Kidney (tissue), 14 donors: Measurements from ENCODE around the gene CDV3. TPM values are rescaled to one million over a fixed set of nuclear protein-coding genes. Genes with fewer than 3 reads are reported as not detected.

Experiments used
- DNase-seq, 5 donors: peaks; one replicate each; pipeline ENCODE4 v3.0.0-alpha.2; 2013 to 2020
- FAIRE-seq: peaks from 2 replicates; lab custom pipeline; 2012; peaks lifted over from hg19 to GRCh38; lab: Jason Lieb, UNC
- H3K27ac ChIP-seq, 2 donors: one replicate each; pipeline ENCODE4 v1.7.0; 2013; ENCODE audit warnings: low read depth in 2 of 2, low read length in 2 of 2, inconsistent platforms in 1 of 2
- H3K27me3 ChIP-seq: one replicate; pipeline ENCODE4 v1.7.1; 2013; ENCODE audit warnings: low read length, inconsistent platforms; ENCODE audit not compliant: control insufficient read depth, insufficient read depth
- H3K36me3 ChIP-seq, 3 donors: one replicate each; pipeline versions ENCODE4 v1.7.0 to v1.7.1; 2013; ENCODE audit warnings: low read length in 3 of 3, control low read depth in 1 of 3, inconsistent platforms in 1 of 3; ENCODE audit not compliant: insufficient read depth in 3 of 3, control insufficient read depth in 2 of 3
- H3K4me1 ChIP-seq, 3 donors: one replicate each; pipeline versions ENCODE4 v1.7.0 to v1.7.1; 2013; ENCODE audit warnings: low read length in 3 of 3, inconsistent platforms in 1 of 3, low read depth in 1 of 3; ENCODE audit not compliant: control insufficient read depth in 2 of 3, insufficient read depth in 2 of 3
- H3K4me3 ChIP-seq, 3 donors: one replicate each; pipeline versions ENCODE4 v1.7.0 to v1.8.1; 2013; ENCODE audit warnings: low read length in 3 of 3, control low read depth in 1 of 3, inconsistent platforms in 1 of 3
- H3K9ac ChIP-seq, 3 donors: one replicate each; pipeline versions ENCODE4 v1.7.0 to v1.7.1; 2013; ENCODE audit warnings: low read length in 3 of 3, control low read depth in 1 of 3, inconsistent platforms in 1 of 3
- H3K9me3 ChIP-seq, 3 donors: one replicate each; pipeline versions ENCODE4 v1.7.0 to v1.7.1; 2013; ENCODE audit warnings: low read length in 3 of 3, control low read depth in 1 of 3, inconsistent platforms in 1 of 3; ENCODE audit not compliant: control insufficient read depth in 2 of 3, insufficient read depth in 1 of 3
- CTCF ChIP-seq: IDR thresholded peaks from 3 replicates; pipeline ENCODE4 v1.5.1; 2012; ENCODE audit warnings: mild to moderate bottlenecking, moderate library complexity, borderline replicate concordance; ENCODE audit not compliant: insufficient read depth; ENCODE audit errors: extremely low read depth
- intact Hi-C: fragments of 100-400 bp; cut with DNase I; formaldehyde crosslinking; loops from one replicate; pipeline ENCODE4 v1.11.1; 2022
- polyA plus RNA-seq: library from polyadenylated mRNA; stranded (reverse); fragments of 350-450 nt; fragmentation: Illumina TruSeq; extraction: RNeasy Lipid Tissue Mini Kit (QIAGEN cat#74804); gene quantifications from one replicate; pipeline ENCODE4 v1.2.3, GENCODE V29; 2014; ENCODE audit warnings: low read depth, low replicate concordance; ENCODE audit not compliant: insufficient read depth
- total RNA-seq: library from RNA; stranded (reverse); fragmentation: NEBNext Ultra II Directional; extraction: Animal tissue kit (Norgen Biotek cat#: 25700); gene quantifications from one replicate; pipeline ENCODE4 v1.2.1, GENCODE V29; 2021
- donor health status: control.
- donor health status: control.
- donor health status: control.
- donor health status: control.
- donor health status: control.
- donor health status: DM: yes; HTN: yes; CAD: no.
- donor health status: Normal renal cell carcinoma (clear cell type).

Gene CDV3
- total and polyA plus RNA-seq, 2 donors from 2014 or later: 53.2 to 154 TPM

GRCh38 chr3:133595341-133595740, 21.9 kb downstream of the CDV3 start:
- no peak for TF ChIP-seq CTCF
- DNase-seq (no peak), FAIRE-seq (no peak)

GRCh38 chr3:133598405-133598804, 24.9 kb downstream of the CDV3 start:
- no peaks in the 10 kb centered on the region for H3K9me3 ChIP-seq
- no peak overlapping the region for H3K4me3 ChIP-seq
- no peak overlapping the region for H3K9ac ChIP-seq
- DNase-seq (no peak), FAIRE-seq (no peak)
- no peaks in the 10 kb centered on the region for H3K27me3 ChIP-seq
- no peaks in the 10 kb centered on the region for H3K4me1 ChIP-seq
- no peaks in the 10 kb centered on the region for H3K36me3 ChIP-seq
- no peak overlapping the region for H3K27ac ChIP-seq
- TF ChIP-seq CTCF: no peak
- intact Hi-C loops: no loop called here

More at GRCh38 chr3:133595341-133595740, 21.9 kb downstream of the CDV3 start:
- no peaks in the 10 kb centered on the region for H3K9me3 ChIP-seq
- intact Hi-C loops: no loop called here
- H3K4me1 ChIP-seq: no peaks in the 10 kb centered on the region
- H3K27me3 ChIP-seq: no peaks in the 10 kb centered on the region
- H3K9ac ChIP-seq: no peak overlapping the region
- no peak overlapping the region for H3K27ac ChIP-seq
- H3K4me3 ChIP-seq: no peak overlapping the region
- no peaks in the 10 kb centered on the region for H3K36me3 ChIP-seq

- Histone ChIP-seq H3K36me3 (no peaks in the 10 kb centered on the region), H3K27ac (no peak overlapping the region), H3K9ac (no peak overlapping the region), H3K9me3 (no peaks in the 10 kb centered on the region), H3K4me3 (no peak overlapping the region), H3K4me1 (no peaks in the 10 kb centered on the region), H3K27me3 (no peaks in the 10 kb centered on the region)
- DNase-seq: no peak
- intact Hi-C loops: no loop called here
- TF ChIP-seq CTCF: no peak
- FAIRE-seq: no peak
Observed at GRCh38 chr3:133599280-133599679, 25.8 kb downstream of the CDV3 start.

- Histone ChIP-seq H3K27ac (no peak overlapping the region), H3K27me3 (no peaks in the 10 kb centered on the region), H3K4me1 (no peaks in the 10 kb centered on the region), H3K9me3 (no peaks in the 10 kb centered on the region), H3K4me3 (no peak overlapping the region), H3K9ac (no peak overlapping the region), H3K36me3 (no peaks in the 10 kb centered on the region)
- no peak for DNase-seq
- no peak for FAIRE-seq
- TF ChIP-seq CTCF: no peak
- intact Hi-C loops: no loop called here
Observed at GRCh38 chr3:133600572-133601081, 27.1 kb downstream of the CDV3 start.
